Panc1 (cell line): ENCODE results near the gene KLK14.

ENCODE experiments used
- CTCF ChIP-seq: fragments of 450-650 bp; IDR thresholded peaks from 2 replicates; pipeline ENCODE4 v1.5.1; 2017; ENCODE audit warnings: mild to moderate bottlenecking
- POLR2AphosphoS5 ChIP-seq: IDR thresholded peaks from 2 replicates; pipeline ENCODE4 v1.6.1; 2012; ENCODE audit warnings: mild to moderate bottlenecking, low read depth, low read length, moderate library complexity
- SIN3A ChIP-seq: IDR thresholded peaks from 2 replicates; pipeline ENCODE4 v1.6.1; 2012; ENCODE audit warnings: low read depth, mild to moderate bottlenecking, low read length, moderate library complexity, borderline replicate concordance; ENCODE audit not compliant: insufficient read depth

DNA sequence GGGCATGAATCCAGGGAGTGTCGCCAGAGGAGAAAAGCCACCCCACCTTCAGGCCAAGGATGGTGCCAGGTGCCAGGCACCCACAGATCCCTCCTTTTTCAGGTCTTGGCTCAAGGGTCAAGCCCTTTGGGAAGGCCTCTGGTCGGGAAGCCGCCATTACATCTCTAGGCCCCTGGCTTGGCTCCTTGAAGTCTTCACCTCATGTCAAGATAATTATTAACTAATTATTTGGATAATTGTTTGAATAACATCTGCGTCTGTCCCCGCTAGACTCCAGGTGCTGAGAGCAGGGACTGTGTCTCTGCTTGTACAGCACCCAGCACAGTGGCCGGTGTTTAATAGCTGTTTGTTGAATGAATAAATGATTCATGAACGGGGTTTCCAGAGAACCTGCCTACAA lies 19.0 kb downstream of the KLK14 start:
- TF ChIP-seq CTCF (no peak), SIN3A (no peak), POLR2AphosphoS5 (no peak)
